CD4-positive, alpha-beta memory T cell (primary cell): Measurements from ENCODE around the gene FAM111B. TPM values are rescaled to one million over a fixed set of nuclear protein-coding genes. Genes with fewer than 3 reads are reported as not detected.
A peak's percentile ranks its signal among the peaks of the same experiment; 100 is the strongest.

Experiments used
- CTCF ChIA-PET: fragments of 350-600 bp; sonication (Branson Sonifier 250); formaldehyde crosslinking; loops from one replicate; lab custom pipeline; 2021; ENCODE audit warnings: inconsistent platforms; ENCODE audit not compliant: partially characterized antibody; lab: Charles Lee
- POLR2A ChIA-PET: fragments of 350-600 bp; sonication (Branson Sonifier 250); formaldehyde crosslinking; loops from one replicate; lab custom pipeline; 2021; ENCODE audit not compliant: partially characterized antibody; lab: Charles Lee
- DNase-seq, 5 donors: peaks; one replicate each; pipeline versions ENCODE4 v3.0.0 to v3.0.0-alpha.2; 2020 to 2022; ENCODE audit warnings: mixed read lengths in 1 of 5
- H3K27ac ChIP-seq: one replicate; pipeline ENCODE4 v1.7.0; 2013; ENCODE audit warnings: low read depth, low read length
- H3K27me3 ChIP-seq: 2 replicates; pipeline ENCODE4 v1.7.0; 2013; ENCODE audit warnings: mild to moderate bottlenecking, low read length, moderate library complexity; ENCODE audit not compliant: insufficient read depth
- H3K36me3 ChIP-seq: 2 replicates; pipeline ENCODE4 v1.7.0; 2013; ENCODE audit warnings: mild to moderate bottlenecking, low read length, moderate library complexity; ENCODE audit not compliant: insufficient read depth
- H3K4me1 ChIP-seq: 2 replicates; pipeline ENCODE4 v1.7.0; 2013; ENCODE audit warnings: mild to moderate bottlenecking, low read length, moderate library complexity; ENCODE audit not compliant: insufficient read depth
- H3K4me3 ChIP-seq, 2 donors: one replicate each; pipeline ENCODE4 v1.7.0; 2013; ENCODE audit warnings: low read length in 2 of 2, mild to moderate bottlenecking in 1 of 2
- H3K9me3 ChIP-seq, 2 donors: one replicate each; pipeline ENCODE4 v1.7.0; 2013; ENCODE audit warnings: low read length in 2 of 2, control low read depth in 1 of 2; ENCODE audit not compliant: control insufficient read depth in 1 of 2
- H3K27ac Mint-ChIP-seq, 7 donors: one replicate each; pipeline ENCODE4 v1.8.0; 2020 to 2021; ENCODE audit warnings: mixed read lengths in 7 of 7, mild to moderate bottlenecking in 6 of 7, inconsistent platforms in 3 of 7, moderate library complexity in 3 of 7
- H3K27me3 Mint-ChIP-seq, 2 donors: one replicate each; pipeline ENCODE4 v1.8.0; 2020 to 2021; ENCODE audit warnings: mixed read lengths in 2 of 2
- H3K36me3 Mint-ChIP-seq, 2 donors: one replicate each; pipeline ENCODE4 v1.8.0; 2020 to 2021; ENCODE audit warnings: mixed read lengths in 2 of 2, inconsistent platforms in 1 of 2, mild to moderate bottlenecking in 1 of 2
- H3K4me1 Mint-ChIP-seq, 4 donors: one replicate each; pipeline ENCODE4 v1.8.0; 2020 to 2021; ENCODE audit warnings: mixed read lengths in 4 of 4, mild to moderate bottlenecking in 1 of 4
- H3K4me3 Mint-ChIP-seq, 8 donors: one replicate each; pipeline ENCODE4 v1.8.0; 2020 to 2021; ENCODE audit warnings: mixed read lengths in 8 of 8, mild to moderate bottlenecking in 7 of 8, moderate library complexity in 6 of 8, inconsistent platforms in 3 of 8
- H3K9me3 Mint-ChIP-seq, 8 donors: one replicate each; pipeline ENCODE4 v1.8.0; 2020 to 2021; ENCODE audit warnings: mixed read lengths in 8 of 8, mild to moderate bottlenecking in 5 of 8, inconsistent platforms in 3 of 8, moderate library complexity in 1 of 8
- intact Hi-C: fragments of 100-400 bp; cut with micrococcal nuclease; formaldehyde crosslinking; loops from one replicate; pipeline ENCODE4 v1.15.1; 2023
- polyA plus RNA-seq, 2 donors: library from polyadenylated mRNA; unstranded; fragments of 300-500 nt; fragmentation: Illumina TruSeq; gene quantifications; one replicate each; pipeline ENCODE4 v1.2.3, GENCODE V29; 2021
- total RNA-seq, 2 experiments: library from RNA; stranded (reverse); gene quantifications; one replicate each; pipeline ENCODE4 v1.2.3, GENCODE V29; 2021

The FAM111B gene
- total and polyA plus RNA-seq, 4 experiments from 2014 or later = 0.23 to 0.53 (median 0.38) TPM

GRCh38 chr11:59144096-59144495 is 37.1 kb downstream of the FAM111B start:
- H3K4me1 ChIP-seq = peaks cover 46% of the 10 kb centered on the region
- H3K36me3 Mint-ChIP-seq = peaks cover 9 to 39% of the 10 kb centered on the region in 2 donors
- peak overlapping the region; percentile 87 for H3K27ac ChIP-seq
- H3K4me3 Mint-ChIP-seq = peak overlapping the region; percentile 94 to 98 (median 97)
- POLR2A ChIA-PET = interaction anchor here (0.8 to 3.0 kb wide), 10 partner anchors 8 to 1402 kb away, joined by 3 to 12 read pairs (median 6); partner anchors contain the start of genes DTX4, FAM111B and LPXN
- peak overlapping the region; percentile 96 to 99 (median 98) for H3K27ac Mint-ChIP-seq
- CTCF ChIA-PET = interaction anchor here (1.1 to 3.1 kb wide), 5 partner anchors 8 to 525 kb away, joined by 3 to 25 read pairs (median 6); partner anchors contain the start of genes DTX4 and PATL1
- H3K9me3 Mint-ChIP-seq = no peaks in the 10 kb centered on the region
- intact Hi-C loops = loop anchor here (2.0 to 5.0 kb wide), 7 partner anchors 408 to 1817 kb away; partner anchors contain the start of genes MED19, OSBP, TMX2 and ZDHHC5
- no peaks in the 10 kb centered on the region for H3K9me3 ChIP-seq
- H3K4me1 Mint-ChIP-seq = peaks cover 39 to 70% (median 43%) of the 10 kb centered on the region in 4 donors
- H3K4me3 ChIP-seq = peak overlapping the region; percentile 50 to 56
- H3K27me3 ChIP-seq = no peaks in the 10 kb centered on the region
- DNase-seq = no peak
- no peaks in the 10 kb centered on the region for H3K27me3 Mint-ChIP-seq
- H3K36me3 ChIP-seq = no peaks in the 10 kb centered on the region

GRCh38 chr11:59144579-59145345 is 37.7 kb downstream of the FAM111B start:
- H3K4me1 Mint-ChIP-seq = peaks cover 39 to 72% (median 43%) of the 10 kb centered on the region in 4 donors
- intact Hi-C loops = loop anchor here (2.0 to 5.0 kb wide), 7 partner anchors 408 to 1817 kb away; partner anchors contain the start of genes MED19, OSBP, TMX2 and ZDHHC5
- peak overlapping the region; percentile 87 for H3K27ac ChIP-seq
- peaks cover 46% of the 10 kb centered on the region for H3K4me1 ChIP-seq
- no peaks in the 10 kb centered on the region for H3K9me3 ChIP-seq
- peak overlapping the region; percentile 94 to 98 (median 97) for H3K4me3 Mint-ChIP-seq
- H3K36me3 ChIP-seq = no peaks in the 10 kb centered on the region
- H3K9me3 Mint-ChIP-seq = no peaks in the 10 kb centered on the region
- H3K27ac Mint-ChIP-seq = peak overlapping the region; percentile 96 to 99 (median 98)
- POLR2A ChIA-PET = interaction anchor here (0.5 to 3.0 kb wide), 11 partner anchors 9 to 1403 kb away, joined by 3 to 12 read pairs (median 4); partner anchors contain the start of genes DTX4, FAM111B, LPXN and SELENOH
- H3K4me3 ChIP-seq = peak overlapping the region; percentile 50 to 56
- H3K36me3 Mint-ChIP-seq = peaks cover 11 to 43% of the 10 kb centered on the region in 2 donors
- no peaks in the 10 kb centered on the region for H3K27me3 Mint-ChIP-seq
- CTCF ChIA-PET = interaction anchor here (0.9 to 3.1 kb wide), 6 partner anchors 9 to 524 kb away, joined by 3 to 25 read pairs (median 6); partner anchors contain the start of genes DTX4 and PATL1
- no peaks in the 10 kb centered on the region for H3K27me3 ChIP-seq
- peak; percentile 78 to 85 (median 82) for DNase-seq

- ChIA-PET CTCF (interaction anchor here (1.3 to 3.1 kb wide), 2 partner anchors 10 to 13 kb away, joined by 9 to 25 read pairs; no protein-coding TSS in a partner anchor), POLR2A (interaction anchor here (0.6 to 3.0 kb wide), 3 partner anchors 13 to 1762 kb away, joined by 3 to 12 read pairs (median 11); partner anchors contain the start of gene LPXN)
- no peak overlapping the region for H3K27ac ChIP-seq
- Mint-ChIP-seq H3K27me3 (no peaks in the 10 kb centered on the region), H3K36me3 (peaks cover 16 to 47% of the 10 kb centered on the region in 2 donors), H3K4me3 (peak overlapping the region in 7 of 8 donors; percentile 94 to 98 (median 97)), H3K9me3 (no peaks in the 10 kb centered on the region), H3K4me1 (peaks cover 39 to 72% (median 43%) of the 10 kb centered on the region in 4 donors), H3K27ac (peak overlapping the region in 5 of 7 donors; percentile 3 to 75 (median 51))
- H3K4me3 ChIP-seq = no peak overlapping the region
- intact Hi-C loops = loop anchor here (2.0 kb wide), 1 partner anchor 567 kb away; the partner anchor contains the start of gene ZFP91
- peaks cover 46% of the 10 kb centered on the region for H3K4me1 ChIP-seq
- no peak for DNase-seq
- no peaks in the 10 kb centered on the region for H3K27me3 ChIP-seq
- H3K36me3 ChIP-seq = no peaks in the 10 kb centered on the region
- H3K9me3 ChIP-seq = no peaks in the 10 kb centered on the region
These were observed 38.5 kb downstream of the FAM111B start for GRCh38 chr11:59145534-59145933.

- ChIA-PET POLR2A (interaction anchor here (2.3 kb wide), 1 partner anchor 9 kb away, joined by 7 read pairs; the partner anchor contains the start of gene FAM111A), CTCF (interaction anchor here (1.1 to 2.0 kb wide), 5 partner anchors 16 to 99 kb away, joined by 3 to 11 read pairs (median 6); partner anchors contain the start of gene DTX4)
- peaks cover 18 to 41% of the 10 kb centered on the region in 2 donors for H3K36me3 Mint-ChIP-seq
- Histone ChIP-seq H3K4me3 (no peak overlapping the region), H3K4me1 (peaks cover 21% of the 10 kb centered on the region), H3K27ac (peak overlapping the region; percentile 12), H3K9me3 (no peaks in the 10 kb centered on the region), H3K27me3 (no peaks in the 10 kb centered on the region), H3K36me3 (no peaks in the 10 kb centered on the region)
- intact Hi-C loops = no loop called here
- peaks cover 17 to 43% (median 22%) of the 10 kb centered on the region in 4 donors for H3K4me1 Mint-ChIP-seq
- H3K27me3 Mint-ChIP-seq = no peaks in the 10 kb centered on the region
- no peaks in the 10 kb centered on the region for H3K9me3 Mint-ChIP-seq
- DNase-seq = no peak
- peak overlapping the region; percentile 62 to 85 (median 81) for H3K4me3 Mint-ChIP-seq
- H3K27ac Mint-ChIP-seq = peak overlapping the region; percentile 43 to 88 (median 75)
These were observed 44.7 kb downstream of the FAM111B start for GRCh38 chr11:59151761-59152160.

- Histone ChIP-seq H3K27ac (peak overlapping the region; percentile 31), H3K27me3 (no peaks in the 10 kb centered on the region), H3K36me3 (no peaks in the 10 kb centered on the region), H3K4me1 (peaks cover 21% of the 10 kb centered on the region), H3K9me3 (no peaks in the 10 kb centered on the region), H3K4me3 (no peak overlapping the region)
- Mint-ChIP-seq H3K27me3 (no peaks in the 10 kb centered on the region), H3K4me3 (peak overlapping the region; percentile 66 to 85 (median 81)), H3K27ac (peak overlapping the region; percentile 43 to 88 (median 75)), H3K36me3 (peaks cover 17 to 38% of the 10 kb centered on the region in 2 donors), H3K9me3 (no peaks in the 10 kb centered on the region), H3K4me1 (peaks cover 15 to 43% (median 22%) of the 10 kb centered on the region in 4 donors)
- intact Hi-C loops = no loop called here
- DNase-seq = peak in 1 of 5 donors; percentile 9
- POLR2A ChIA-PET = interaction anchor here (0.7 to 2.3 kb wide), 2 partner anchors 10 to 38 kb away, joined by 3 to 7 read pairs; partner anchors contain the start of gene FAM111A
- CTCF ChIA-PET = interaction anchor here (1.2 to 2.0 kb wide), 4 partner anchors 16 to 99 kb away, joined by 3 to 11 read pairs (median 5); no protein-coding TSS in a partner anchor
These were observed 45.4 kb downstream of the FAM111B start for GRCh38 chr11:59152312-59152951.

GRCh38 chr11:59154610-59155009 is 47.6 kb downstream of the FAM111B start:
- Mint-ChIP-seq H3K27me3 (peaks cover 0 to 3% of the 10 kb centered on the region in 2 donors), H3K4me1 (peaks cover 17 to 30% (median 24%) of the 10 kb centered on the region in 4 donors), H3K9me3 (no peaks in the 10 kb centered on the region), H3K27ac (no peak overlapping the region), H3K36me3 (peaks cover 8 to 19% of the 10 kb centered on the region in 2 donors), H3K4me3 (no peak overlapping the region)
- Histone ChIP-seq H3K27me3 (no peaks in the 10 kb centered on the region), H3K9me3 (no peaks in the 10 kb centered on the region), H3K4me3 (no peak overlapping the region), H3K4me1 (peaks cover 24% of the 10 kb centered on the region), H3K36me3 (no peaks in the 10 kb centered on the region), H3K27ac (no peak overlapping the region)
- intact Hi-C loops = no loop called here
- no peak for DNase-seq
- ChIA-PET CTCF (interaction anchor here (0.9 to 5.6 kb wide), 3 partner anchors 13 to 96 kb away, joined by 4 to 57 read pairs (median 6); partner anchors contain the start of gene FAM111A), POLR2A (interaction anchor here (1.6 kb wide), 1 partner anchor 12 kb away, joined by 7 read pairs; the partner anchor contains the start of gene FAM111A)
